Measurements from ENCODE around the gene LRRC2. TPM values are rescaled to one million over a fixed set of nuclear protein-coding genes. Genes with fewer than 3 reads are reported as not detected.

The LRRC2 gene
- total RNA-seq, 2 donors from 2014 or later, result 0.19 TPM; not detected in 1

GRCh38 chr3:46491089-46492070, 74.7 kb downstream of the LRRC2 start:
- ATAC-seq (replicated peaks in 1 of 2), result no peak
- no peak overlapping the region for H3K27ac Mint-ChIP-seq
- H3K4me1 Mint-ChIP-seq (ENCODE audit: low read depth), result peaks cover 9% of the 10 kb centered on the region
- H3K4me3 Mint-ChIP-seq, result no peak overlapping the region
- no peak for DNase-seq
- H3K9me3 Mint-ChIP-seq, result no peaks in the 10 kb centered on the region
- H3K36me3 Mint-ChIP-seq (ENCODE audit: insufficient read depth in 2 of 2), result no peaks in the 10 kb centered on the region
- no peaks in the 10 kb centered on the region for H3K27me3 Mint-ChIP-seq (ENCODE audit: low read depth)

GRCh38 chr3:46490338-46491084, 75.6 kb downstream of the LRRC2 start:
- H3K27ac Mint-ChIP-seq, result no peak overlapping the region
- no peaks in the 10 kb centered on the region for H3K9me3 Mint-ChIP-seq
- H3K4me3 Mint-ChIP-seq, result no peak overlapping the region
- DNase-seq (no peak), ATAC-seq (replicated peaks in 1 of 2) (no peak)
- H3K27me3 Mint-ChIP-seq (ENCODE audit: low read depth), result no peaks in the 10 kb centered on the region
- H3K4me1 Mint-ChIP-seq (ENCODE audit: low read depth), result peaks cover 9% of the 10 kb centered on the region
- H3K36me3 Mint-ChIP-seq (ENCODE audit: insufficient read depth in 2 of 2), result no peaks in the 10 kb centered on the region

- ATAC-seq (replicated peaks in 1 of 2) (no peak), DNase-seq (no peak)
- Mint-ChIP-seq H3K27ac (no peak overlapping the region), H3K4me3 (no peak overlapping the region), H3K4me1 (ENCODE audit: low read depth) (peaks cover 9% of the 10 kb centered on the region), H3K36me3 (ENCODE audit: insufficient read depth in 2 of 2) (no peaks in the 10 kb centered on the region), H3K27me3 (ENCODE audit: low read depth) (no peaks in the 10 kb centered on the region), H3K9me3 (no peaks in the 10 kb centered on the region)
Measured at GRCh38 chr3:46489875-46490274, 76.2 kb downstream of the LRRC2 start.

- Mint-ChIP-seq H3K4me3 (peak overlapping the region in 1 of 2 donors; percentile 38), H3K9me3 (no peaks in the 10 kb centered on the region), H3K36me3 (ENCODE audit: insufficient read depth in 2 of 2) (no peaks in the 10 kb centered on the region), H3K27me3 (ENCODE audit: low read depth) (no peaks in the 10 kb centered on the region), H3K4me1 (ENCODE audit: low read depth) (peaks cover 9% of the 10 kb centered on the region), H3K27ac (no peak overlapping the region)
- DNase-seq (no peak), ATAC-seq (replicated peaks in 1 of 2) (no peak)
Measured at GRCh38 chr3:46489381-46489780, 76.7 kb downstream of the LRRC2 start.

GRCh38 chr3:46488735-46489361, 77.3 kb downstream of the LRRC2 start:
- ATAC-seq (replicated peaks in 1 of 2) (peak; percentile 99), DNase-seq (peak; percentile 93 to 94)
- H3K4me1 Mint-ChIP-seq (ENCODE audit: low read depth), result peaks cover 9% of the 10 kb centered on the region
- H3K36me3 Mint-ChIP-seq (ENCODE audit: insufficient read depth in 2 of 2), result no peaks in the 10 kb centered on the region
- H3K27ac Mint-ChIP-seq, result no peak overlapping the region
- H3K9me3 Mint-ChIP-seq, result no peaks in the 10 kb centered on the region
- no peaks in the 10 kb centered on the region for H3K27me3 Mint-ChIP-seq (ENCODE audit: low read depth)
- peak overlapping the region; percentile 38 to 61 for H3K4me3 Mint-ChIP-seq

- H3K4me3 Mint-ChIP-seq, result no peak overlapping the region
- H3K36me3 Mint-ChIP-seq (ENCODE audit: insufficient read depth in 2 of 2), result no peaks in the 10 kb centered on the region
- no peaks in the 10 kb centered on the region for H3K9me3 Mint-ChIP-seq
- H3K27ac Mint-ChIP-seq, result no peak overlapping the region
- ATAC-seq (replicated peaks in 1 of 2), result no peak
- no peak for DNase-seq
- H3K27me3 Mint-ChIP-seq (ENCODE audit: low read depth), result no peaks in the 10 kb centered on the region
- H3K4me1 Mint-ChIP-seq (ENCODE audit: low read depth), result peaks cover 9% of the 10 kb centered on the region
Measured at GRCh38 chr3:46485779-46486175, 80.3 kb downstream of the LRRC2 start.

GRCh38 chr3:46484911-46485778, 81.0 kb downstream of the LRRC2 start:
- no peak overlapping the region for H3K27ac Mint-ChIP-seq
- peaks cover 9% of the 10 kb centered on the region for H3K4me1 Mint-ChIP-seq (ENCODE audit: low read depth)
- no peak overlapping the region for H3K4me3 Mint-ChIP-seq
- no peaks in the 10 kb centered on the region for H3K9me3 Mint-ChIP-seq
- no peaks in the 10 kb centered on the region for H3K27me3 Mint-ChIP-seq (ENCODE audit: low read depth)
- ATAC-seq (replicated peaks in 1 of 2), result no peak
- no peaks in the 10 kb centered on the region for H3K36me3 Mint-ChIP-seq (ENCODE audit: insufficient read depth in 2 of 2)
- DNase-seq, result no peak

GRCh38 chr3:46484388-46484787, 81.7 kb downstream of the LRRC2 start:
- DNase-seq (no peak), ATAC-seq (replicated peaks in 1 of 2) (no peak)
- Mint-ChIP-seq H3K27me3 (ENCODE audit: low read depth) (peaks cover 7% of the 10 kb centered on the region), H3K9me3 (no peaks in the 10 kb centered on the region), H3K27ac (no peak overlapping the region), H3K4me1 (ENCODE audit: low read depth) (peaks cover 9% of the 10 kb centered on the region), H3K36me3 (ENCODE audit: insufficient read depth in 2 of 2) (no peaks in the 10 kb centered on the region), H3K4me3 (no peak overlapping the region)

- H3K9me3 Mint-ChIP-seq, result no peaks in the 10 kb centered on the region
- DNase-seq, result no peak
- ATAC-seq (replicated peaks in 1 of 2), result no peak
- H3K4me3 Mint-ChIP-seq, result no peak overlapping the region
- peaks cover 4% of the 10 kb centered on the region for H3K4me1 Mint-ChIP-seq (ENCODE audit: low read depth)
- H3K27ac Mint-ChIP-seq, result no peak overlapping the region
- no peaks in the 10 kb centered on the region for H3K36me3 Mint-ChIP-seq (ENCODE audit: insufficient read depth in 2 of 2)
- peaks cover 12% of the 10 kb centered on the region for H3K27me3 Mint-ChIP-seq (ENCODE audit: low read depth)
Measured at GRCh38 chr3:46483825-46484224, 82.3 kb downstream of the LRRC2 start.

- DNase-seq, result no peak
- Mint-ChIP-seq H3K36me3 (ENCODE audit: insufficient read depth in 2 of 2) (no peaks in the 10 kb centered on the region), H3K27ac (no peak overlapping the region), H3K27me3 (ENCODE audit: low read depth) (peaks cover 12% of the 10 kb centered on the region), H3K9me3 (no peaks in the 10 kb centered on the region), H3K4me3 (no peak overlapping the region), H3K4me1 (ENCODE audit: low read depth) (no peaks in the 10 kb centered on the region)
- no peak for ATAC-seq (replicated peaks in 1 of 2)
Measured at GRCh38 chr3:46482632-46483350, 83.3 kb downstream of the LRRC2 start.

GRCh38 chr3:46481636-46482035, 84.5 kb downstream of the LRRC2 start:
- no peaks in the 10 kb centered on the region for H3K9me3 Mint-ChIP-seq
- H3K27ac Mint-ChIP-seq, result no peak overlapping the region
- no peak overlapping the region for H3K4me3 Mint-ChIP-seq
- H3K36me3 Mint-ChIP-seq (ENCODE audit: insufficient read depth in 2 of 2), result no peaks in the 10 kb centered on the region
- H3K27me3 Mint-ChIP-seq (ENCODE audit: low read depth), result peaks cover 12% of the 10 kb centered on the region
- no peaks in the 10 kb centered on the region for H3K4me1 Mint-ChIP-seq (ENCODE audit: low read depth)
- DNase-seq (no peak), ATAC-seq (replicated peaks in 1 of 2) (no peak)
